Measurements from ENCODE around the gene SRP68.

SRP68 gene

GRCh38 chr17:76119409-76120371 is 47.4 kb upstream of the SRP68 start:
- no peak overlapping the region for H3K27ac ChIP-seq (replicated peaks)
- no peak for DNase-seq (ENCODE audit: low read depth in 1 of 2, low spot score in 1 of 2)
- H3K4me3 ChIP-seq (replicated peaks; ENCODE audit: insufficient read depth, low read length) = no peak overlapping the region
- no peaks in the 10 kb centered on the region for H3K27me3 ChIP-seq (ENCODE audit: insufficient read depth, poor library complexity, severe bottlenecking)
- no peak for TF ChIP-seq SPI1 (IDR thresholded peaks at IDR 0.05; ENCODE audit: borderline replicate concordance, low read depth)
- no peak for TF ChIP-seq CTCF (IDR thresholded peaks at IDR 0.05; ENCODE audit: insufficient read depth, low read length)
- no peak for TF ChIP-seq POLR2AphosphoS5 (IDR thresholded peaks at IDR 0.05; ENCODE audit: low read depth)
- TF ChIP-seq, protein P1, sequence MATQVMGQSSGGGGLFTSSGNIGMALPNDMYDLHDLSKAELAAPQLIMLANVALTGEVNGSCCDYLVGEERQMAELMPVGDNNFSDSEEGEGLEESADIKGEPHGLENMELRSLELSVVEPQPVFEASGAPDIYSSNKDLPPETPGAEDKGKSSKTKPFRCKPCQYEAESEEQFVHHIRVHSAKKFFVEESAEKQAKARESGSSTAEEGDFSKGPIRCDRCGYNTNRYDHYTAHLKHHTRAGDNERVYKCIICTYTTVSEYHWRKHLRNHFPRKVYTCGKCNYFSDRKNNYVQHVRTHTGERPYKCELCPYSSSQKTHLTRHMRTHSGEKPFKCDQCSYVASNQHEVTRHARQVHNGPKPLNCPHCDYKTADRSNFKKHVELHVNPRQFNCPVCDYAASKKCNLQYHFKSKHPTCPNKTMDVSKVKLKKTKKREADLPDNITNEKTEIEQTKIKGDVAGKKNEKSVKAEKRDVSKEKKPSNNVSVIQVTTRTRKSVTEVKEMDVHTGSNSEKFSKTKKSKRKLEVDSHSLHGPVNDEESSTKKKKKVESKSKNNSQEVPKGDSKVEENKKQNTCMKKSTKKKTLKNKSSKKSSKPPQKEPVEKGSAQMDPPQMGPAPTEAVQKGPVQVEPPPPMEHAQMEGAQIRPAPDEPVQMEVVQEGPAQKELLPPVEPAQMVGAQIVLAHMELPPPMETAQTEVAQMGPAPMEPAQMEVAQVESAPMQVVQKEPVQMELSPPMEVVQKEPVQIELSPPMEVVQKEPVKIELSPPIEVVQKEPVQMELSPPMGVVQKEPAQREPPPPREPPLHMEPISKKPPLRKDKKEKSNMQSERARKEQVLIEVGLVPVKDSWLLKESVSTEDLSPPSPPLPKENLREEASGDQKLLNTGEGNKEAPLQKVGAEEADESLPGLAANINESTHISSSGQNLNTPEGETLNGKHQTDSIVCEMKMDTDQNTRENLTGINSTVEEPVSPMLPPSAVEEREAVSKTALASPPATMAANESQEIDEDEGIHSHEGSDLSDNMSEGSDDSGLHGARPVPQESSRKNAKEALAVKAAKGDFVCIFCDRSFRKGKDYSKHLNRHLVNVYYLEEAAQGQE (IDR thresholded peaks at IDR 0.05; ENCODE audit: insufficient replicate concordance, low read depth) = no peak
- TF ChIP-seq GABPA (IDR thresholded peaks at IDR 0.05; ENCODE audit: low read depth) = no peak

- Histone ChIP-seq H3K27me3 (ENCODE audit: insufficient read depth, poor library complexity, severe bottlenecking) (no peaks in the 10 kb centered on the region), H3K4me3 (replicated peaks; ENCODE audit: insufficient read depth, low read length) (no peak overlapping the region), H3K27ac (replicated peaks) (no peak overlapping the region)
- DNase-seq (ENCODE audit: low read depth in 1 of 2, low spot score in 1 of 2) = no peak
- no peak for TF ChIP-seq CTCF (IDR thresholded peaks at IDR 0.05; ENCODE audit: insufficient read depth, low read length)
- TF ChIP-seq POLR2AphosphoS5 (IDR thresholded peaks at IDR 0.05; ENCODE audit: low read depth) = no peak
- no peak for TF ChIP-seq GABPA (IDR thresholded peaks at IDR 0.05; ENCODE audit: low read depth)
- TF ChIP-seq, protein P1 (IDR thresholded peaks at IDR 0.05; ENCODE audit: insufficient replicate concordance, low read depth) = no peak
- TF ChIP-seq SPI1 (IDR thresholded peaks at IDR 0.05; ENCODE audit: borderline replicate concordance, low read depth) = no peak
Observed at GRCh38 chr17:76115138-76115754, 42.9 kb upstream of the SRP68 start.

DNA sequence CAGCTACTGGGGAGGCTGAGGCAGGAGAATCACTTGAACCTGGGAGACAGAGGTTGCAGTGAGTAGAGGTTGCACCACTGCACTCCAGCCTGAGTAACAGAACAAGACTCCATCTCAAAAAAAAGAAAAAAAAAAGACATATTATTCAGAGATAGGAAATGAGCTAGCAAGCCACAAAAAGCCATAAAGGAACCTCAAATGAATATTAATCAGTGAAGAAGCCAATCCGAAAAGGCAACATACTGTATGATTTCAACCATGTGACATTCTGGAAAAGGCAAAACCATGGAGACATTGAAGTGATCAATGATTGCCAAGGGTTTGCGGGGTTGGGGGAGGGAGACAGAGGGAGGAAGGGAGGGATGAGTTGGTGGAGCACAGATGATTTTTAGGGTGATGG is 39.6 kb upstream of the SRP68 start:
- Histone ChIP-seq H3K27ac (replicated peaks) (no peak overlapping the region), H3K27me3 (ENCODE audit: insufficient read depth, poor library complexity, severe bottlenecking) (no peaks in the 10 kb centered on the region), H3K4me3 (replicated peaks; ENCODE audit: insufficient read depth, low read length) (no peak overlapping the region)
- TF ChIP-seq GABPA (IDR thresholded peaks at IDR 0.05; ENCODE audit: low read depth) = no peak
- TF ChIP-seq, protein P1 (IDR thresholded peaks at IDR 0.05; ENCODE audit: insufficient replicate concordance, low read depth) = no peak
- TF ChIP-seq CTCF (IDR thresholded peaks at IDR 0.05; ENCODE audit: insufficient read depth, low read length) = no peak
- TF ChIP-seq POLR2AphosphoS5 (IDR thresholded peaks at IDR 0.05; ENCODE audit: low read depth) = no peak
- no peak for TF ChIP-seq SPI1 (IDR thresholded peaks at IDR 0.05; ENCODE audit: borderline replicate concordance, low read depth)
- no peak for DNase-seq (ENCODE audit: low read depth in 1 of 2, low spot score in 1 of 2)
